Prostate gland (tissue), 2 donors: ENCODE results near the gene GOLGA6C. TPM values are rescaled to one million over a fixed set of nuclear protein-coding genes. Genes with fewer than 3 reads are reported as not detected.

Experiments used
- DNase-seq: peaks from one replicate; pipeline ENCODE4 v3.0.0-alpha.2; 2019; ENCODE audit warnings: low spot score
- H3K27ac ChIP-seq, 2 donors: fragments of 200-600 bp; sonication (generic); 2 replicates each; pipeline ENCODE4 v1.5.1; 2017 to 2019
- H3K27me3 ChIP-seq: fragments of 200-600 bp; sonication (generic); replicated peaks from 2 replicates; pipeline ENCODE4 v1.5.1; 2019; ENCODE audit not compliant: insufficient read depth
- H3K36me3 ChIP-seq, 2 donors: fragments of 200-600 bp; sonication (generic); 1 replicate in 1 of 2; 2 replicates in 1 of 2; pipeline versions ENCODE4 v1.5.1 to v1.8.1; 2017 to 2019
- H3K4me1 ChIP-seq: fragments of 200-600 bp; sonication (generic); replicated peaks from 2 replicates; pipeline ENCODE4 v1.5.1; 2019
- H3K4me3 ChIP-seq, 2 donors: fragments of 200-600 bp; sonication (generic); 2 replicates each; pipeline ENCODE4 v1.5.1; 2017 to 2019
- H3K9me3 ChIP-seq: fragments of 200-600 bp; sonication (generic); 2 replicates; pipeline ENCODE4 v1.5.1; 2017
- CTCF ChIP-seq, 4 experiments: fragments of 200-600 bp in 2 of 4; fragments of 450-650 bp in 2 of 4; sonication (generic) in 2 of 4; IDR thresholded peaks; 1 replicate in 3 of 4; 2 replicates in 1 of 4; pipeline ENCODE4 v1.5.1; 2016 to 2019; ENCODE audit warnings: antibody characterized with exemption in 4 of 4, mild to moderate bottlenecking in 2 of 4, moderate library complexity in 2 of 4
- POLR2A ChIP-seq: fragments of 450-650 bp; IDR thresholded peaks from one replicate; pipeline ENCODE4 v1.6.1; 2016; ENCODE audit warnings: antibody characterized with exemption, mild to moderate bottlenecking
- POLR2AphosphoS5 ChIP-seq: sonication (generic); formaldehyde crosslinking; IDR thresholded peaks from one replicate; pipeline ENCODE4 v1.6.1; 2017; ENCODE audit warnings: antibody characterized with exemption
- WGBS: methylation state at CpG from one replicate; pipeline ENCODE4 v1.1.5; 2018; 5-methylcytosine and 5-hydroxymethylcytosine counted together
- intact Hi-C: fragments of 100-400 bp; cut with DNase I; formaldehyde crosslinking; loops from one replicate; pipeline ENCODE4 v1.14.2; 2022
- total RNA-seq, 2 donors: library from RNA; depleted of rRNA; stranded (reverse); fragments of >200 nt; gene quantifications; one replicate each; pipeline ENCODE4 v1.1.0, GENCODE V29; 2016

Gene GOLGA6C
- total RNA-seq, 2 donors from 2014 or later, result 1.5 TPM; not detected in 1

GRCh38 chr15:75211436-75212199 lies 46.5 kb upstream of the GOLGA6C start:
- WGBS, result 76% methylated on average over 9 of the region's 9 CpGs
- no peaks in the 10 kb centered on the region for H3K27me3 ChIP-seq
- no peak for DNase-seq
- no peaks in the 10 kb centered on the region for H3K9me3 ChIP-seq
- peaks cover 0 to 20% of the 10 kb centered on the region in 2 donors for H3K36me3 ChIP-seq
- H3K27ac ChIP-seq, result no peak overlapping the region
- H3K4me1 ChIP-seq, result no peaks in the 10 kb centered on the region
- H3K4me3 ChIP-seq, result no peak overlapping the region
- TF ChIP-seq POLR2AphosphoS5, result no peak
- no peak for TF ChIP-seq POLR2A
- TF ChIP-seq CTCF (IDR thresholded peaks at IDR 0.05), result no peak
- intact Hi-C loops, result no loop called here

- H3K4me3 ChIP-seq, result no peak overlapping the region
- WGBS, result 87% methylated on average over 7 of the region's 7 CpGs
- no peaks in the 10 kb centered on the region for H3K27me3 ChIP-seq
- peaks cover 0 to 16% of the 10 kb centered on the region in 2 donors for H3K36me3 ChIP-seq
- no peak for DNase-seq
- intact Hi-C loops, result no loop called here
- no peaks in the 10 kb centered on the region for H3K4me1 ChIP-seq
- no peak for TF ChIP-seq POLR2A
- TF ChIP-seq POLR2AphosphoS5, result no peak
- no peak for TF ChIP-seq CTCF (IDR thresholded peaks at IDR 0.05)
- H3K27ac ChIP-seq, result no peak overlapping the region
- H3K9me3 ChIP-seq, result no peaks in the 10 kb centered on the region
Measured at GRCh38 chr15:75212200-75212858, 45.8 kb upstream of the GOLGA6C start.

DNA sequence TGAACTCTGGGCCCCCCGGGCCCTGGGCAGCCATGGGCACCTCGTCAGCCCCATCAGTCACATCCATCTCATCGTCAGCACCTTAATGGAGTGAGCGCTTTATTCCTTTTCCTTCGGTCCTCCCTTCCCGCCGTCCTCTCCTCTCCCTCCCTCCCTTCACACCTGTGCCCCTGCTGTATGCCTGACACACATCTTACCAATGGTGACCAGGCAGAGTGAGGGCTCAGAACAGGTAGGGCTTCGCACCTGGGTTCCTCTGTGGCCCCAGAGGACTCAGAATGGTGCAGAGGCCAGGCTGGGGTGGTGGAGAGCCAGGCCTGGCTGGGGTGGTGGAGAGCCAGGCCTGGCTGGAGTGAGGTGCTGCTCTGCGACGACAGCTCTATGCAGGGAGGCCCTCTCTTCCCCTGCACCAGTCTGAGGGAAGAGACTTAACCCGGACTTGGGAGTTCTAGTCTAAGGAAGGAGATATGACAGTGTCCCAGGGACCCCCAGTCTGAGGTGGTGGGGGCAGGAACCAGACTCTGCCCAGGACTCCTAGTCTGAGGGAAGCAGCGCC lies 44.8 kb upstream of the GOLGA6C start:
- Histone ChIP-seq H3K27ac (no peak overlapping the region), H3K27me3 (no peaks in the 10 kb centered on the region), H3K4me1 (no peaks in the 10 kb centered on the region), H3K4me3 (no peak overlapping the region), H3K36me3 (peaks cover 0 to 8% of the 10 kb centered on the region in 2 donors), H3K9me3 (no peaks in the 10 kb centered on the region)
- DNase-seq, result no peak
- TF ChIP-seq POLR2A (no peak), CTCF (IDR thresholded peaks at IDR 0.05) (no peak), POLR2AphosphoS5 (no peak)
- intact Hi-C loops, result no loop called here
- 86% methylated on average over 12 of the region's 12 CpGs for WGBS

- Histone ChIP-seq H3K4me1 (no peaks in the 10 kb centered on the region), H3K27ac (no peak overlapping the region), H3K36me3 (peaks cover 0 to 8% of the 10 kb centered on the region in 2 donors), H3K4me3 (no peak overlapping the region), H3K27me3 (no peaks in the 10 kb centered on the region), H3K9me3 (no peaks in the 10 kb centered on the region)
- WGBS, result 75% methylated on average over 8 of the region's 9 CpGs
- intact Hi-C loops, result no loop called here
- TF ChIP-seq POLR2A (no peak), CTCF (IDR thresholded peaks at IDR 0.05) (no peak), POLR2AphosphoS5 (no peak)
- DNase-seq, result no peak
Measured at GRCh38 chr15:75213768-75214221, 44.3 kb upstream of the GOLGA6C start.
